Measurements from ENCODE around the gene SNRNP48. TPM values are rescaled to one million over a fixed set of nuclear protein-coding genes. Genes with fewer than 3 reads are reported as not detected.

The SNRNP48 gene
- total and polyA plus RNA-seq, 7 donors = 8.3 to 40.8 (median 9.9) TPM

GRCh38 chr6:7557652-7558051 lies 32.3 kb upstream of the SNRNP48 start:
- no peak for TF ChIP-seq CTCF (IDR thresholded peaks at IDR 0.05)
- DNase-seq = no peak
- H3K27ac ChIP-seq = no peak overlapping the region
- no peaks in the 10 kb centered on the region for H3K9me3 ChIP-seq
- H3K36me3 ChIP-seq (ENCODE audit: insufficient read depth in 1 of 2, low read depth in 1 of 2) = no peaks in the 10 kb centered on the region
- 95 to 97% (median 95%) methylated on average over 2 of the region's 2 CpGs for WGBS, 3 donors
- ATAC-seq = no peak
- H3K27me3 ChIP-seq (ENCODE audit: insufficient read depth in 3 of 3, low read length in 2 of 3) = peaks cover 0 to 5% (median 3%) of the 10 kb centered on the region in 3 donors
- no peaks in the 10 kb centered on the region for H3K4me1 ChIP-seq
- H3K4me3 ChIP-seq = no peak overlapping the region
- intact Hi-C loops (cut with DNase I) = no loop called here

- Histone ChIP-seq H3K9me3 (no peaks in the 10 kb centered on the region), H3K4me3 (no peak overlapping the region), H3K27me3 (ENCODE audit: insufficient read depth in 3 of 3, low read length in 2 of 3) (peaks cover 0 to 7% (median 5%) of the 10 kb centered on the region in 3 donors), H3K36me3 (ENCODE audit: insufficient read depth in 1 of 2, low read depth in 1 of 2) (no peaks in the 10 kb centered on the region), H3K4me1 (no peaks in the 10 kb centered on the region), H3K27ac (no peak overlapping the region)
- ATAC-seq = no peak
- intact Hi-C loops (cut with DNase I) = no loop called here
- no peak for TF ChIP-seq CTCF (IDR thresholded peaks at IDR 0.05)
- DNase-seq = no peak
- 88 to 94% (median 91%) methylated on average over 4 of the region's 4 CpGs for WGBS, 3 donors
These were observed 31.2 kb upstream of the SNRNP48 start for GRCh38 chr6:7558781-7559180.

GRCh38 chr6:7559196-7559595 lies 30.8 kb upstream of the SNRNP48 start:
- no peaks in the 10 kb centered on the region for H3K36me3 ChIP-seq (ENCODE audit: insufficient read depth in 1 of 2, low read depth in 1 of 2)
- peaks cover 0 to 7% (median 5%) of the 10 kb centered on the region in 3 donors for H3K27me3 ChIP-seq (ENCODE audit: insufficient read depth in 3 of 3, low read length in 2 of 3)
- intact Hi-C loops (cut with DNase I) = no loop called here
- no peak for DNase-seq
- TF ChIP-seq CTCF (IDR thresholded peaks at IDR 0.05) = no peak
- H3K9me3 ChIP-seq = no peaks in the 10 kb centered on the region
- no peaks in the 10 kb centered on the region for H3K4me1 ChIP-seq
- H3K27ac ChIP-seq = no peak overlapping the region
- no peak overlapping the region for H3K4me3 ChIP-seq
- ATAC-seq = no peak
- 81 to 89% (median 86%) methylated on average over 6 of the region's 6 CpGs for WGBS, 3 donors

- DNase-seq (no peak), ATAC-seq (no peak)
- no peaks in the 10 kb centered on the region for H3K36me3 ChIP-seq (ENCODE audit: insufficient read depth in 1 of 2, low read depth in 1 of 2)
- 63 to 81% (median 73%) methylated on average over 2 of the region's 2 CpGs for whole genome bisulfite sequencing, 3 donors
- peaks cover 0 to 7% (median 5%) of the 10 kb centered on the region in 3 donors for H3K27me3 ChIP-seq (ENCODE audit: insufficient read depth in 3 of 3, low read length in 2 of 3)
- H3K27ac ChIP-seq = no peak overlapping the region
- no peak overlapping the region for H3K4me3 ChIP-seq
- H3K9me3 ChIP-seq = no peaks in the 10 kb centered on the region
- TF ChIP-seq CTCF (IDR thresholded peaks at IDR 0.05) = no peak
- intact Hi-C loops (cut with DNase I) = no loop called here
- H3K4me1 ChIP-seq = no peaks in the 10 kb centered on the region
These were observed 30.2 kb upstream of the SNRNP48 start for GRCh38 chr6:7559651-7560385.
